ENCODE results near the gene NXPH2.

DNA sequence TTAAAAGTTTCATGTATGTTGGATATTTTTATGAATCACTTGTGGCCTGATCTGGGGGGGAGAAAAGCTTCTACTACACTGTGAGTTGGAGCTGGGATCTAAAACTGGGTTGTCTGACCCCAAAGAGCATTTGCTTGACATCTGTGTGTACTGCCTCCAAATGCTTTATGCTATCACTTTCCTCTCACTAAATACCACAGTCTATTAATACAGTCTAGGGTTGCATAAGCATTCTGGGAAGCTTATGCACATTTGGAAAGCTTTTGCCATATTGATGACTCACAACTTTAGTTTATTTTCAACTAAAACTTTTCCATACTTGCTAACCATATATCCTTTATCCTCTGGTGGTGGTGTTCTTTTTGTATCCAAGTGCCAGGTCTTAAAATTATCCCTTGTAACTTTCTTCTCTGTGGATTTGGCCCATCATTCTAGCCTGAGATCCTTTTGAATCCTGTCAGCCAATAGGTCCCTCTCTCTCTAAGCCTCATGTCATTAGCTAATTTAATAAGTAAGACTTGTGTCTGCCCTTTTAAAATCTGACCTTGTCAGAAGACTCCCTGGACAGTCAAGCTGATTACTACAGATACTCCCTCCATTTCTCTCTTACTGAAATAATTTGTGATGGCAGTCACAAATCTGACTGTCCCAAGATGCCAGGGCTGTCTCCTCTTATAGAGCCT, 72.7 kb downstream of the NXPH2 start:
- TF ChIP-seq, protein P1, sequence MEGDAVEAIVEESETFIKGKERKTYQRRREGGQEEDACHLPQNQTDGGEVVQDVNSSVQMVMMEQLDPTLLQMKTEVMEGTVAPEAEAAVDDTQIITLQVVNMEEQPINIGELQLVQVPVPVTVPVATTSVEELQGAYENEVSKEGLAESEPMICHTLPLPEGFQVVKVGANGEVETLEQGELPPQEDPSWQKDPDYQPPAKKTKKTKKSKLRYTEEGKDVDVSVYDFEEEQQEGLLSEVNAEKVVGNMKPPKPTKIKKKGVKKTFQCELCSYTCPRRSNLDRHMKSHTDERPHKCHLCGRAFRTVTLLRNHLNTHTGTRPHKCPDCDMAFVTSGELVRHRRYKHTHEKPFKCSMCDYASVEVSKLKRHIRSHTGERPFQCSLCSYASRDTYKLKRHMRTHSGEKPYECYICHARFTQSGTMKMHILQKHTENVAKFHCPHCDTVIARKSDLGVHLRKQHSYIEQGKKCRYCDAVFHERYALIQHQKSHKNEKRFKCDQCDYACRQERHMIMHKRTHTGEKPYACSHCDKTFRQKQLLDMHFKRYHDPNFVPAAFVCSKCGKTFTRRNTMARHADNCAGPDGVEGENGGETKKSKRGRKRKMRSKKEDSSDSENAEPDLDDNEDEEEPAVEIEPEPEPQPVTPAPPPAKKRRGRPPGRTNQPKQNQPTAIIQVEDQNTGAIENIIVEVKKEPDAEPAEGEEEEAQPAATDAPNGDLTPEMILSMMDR (IDR thresholded peaks at IDR 0.05): no peak
- no peak for TF ChIP-seq POLR2A (IDR thresholded peaks at IDR 0.05)

All from esophagus squamous epithelium (tissue), 4 donors.